Right lobe of liver (tissue), 6 donors: ENCODE data around the gene HOXA10. TPM values are rescaled to one million over a fixed set of nuclear protein-coding genes. Genes with fewer than 3 reads are reported as not detected.

ENCODE experiments used
- ATAC-seq, 4 donors: fragments of 200-7000 bp; cut with Tn5 transposase; one replicate each; pipeline ENCODE4 v1.9.1; 2020; ENCODE audit warnings: mild to moderate bottlenecking in 4 of 4, moderate library complexity in 4 of 4
- DNase-seq, 3 donors: peaks; one replicate each; pipeline ENCODE4 v3.0.0-alpha.2; 2020
- H3K27ac ChIP-seq, 3 donors: fragments of 200-600 bp; one replicate each; pipeline ENCODE4 v1.8.0; 2022
- H3K27me3 ChIP-seq, 2 donors: fragments of 200-600 bp; one replicate each; pipeline ENCODE4 v1.8.0; 2022
- H3K36me3 ChIP-seq, 4 donors: fragments of 200-600 bp; sonication (generic) in 1 of 4; one replicate each; pipeline versions ENCODE4 v1.5.1 to v1.8.0; 2017 to 2022; ENCODE audit warnings: control low read depth in 1 of 4
- H3K4me1 ChIP-seq, 4 donors: fragments of 200-600 bp; sonication (generic) in 1 of 4; one replicate each; pipeline versions ENCODE4 v1.5.1 to v1.8.0; 2017 to 2022; ENCODE audit warnings: control low read depth in 1 of 4
- H3K4me3 ChIP-seq, 3 donors: fragments of 200-600 bp; one replicate each; pipeline ENCODE4 v1.8.0; 2022
- H3K9me3 ChIP-seq, 4 donors: fragments of 200-600 bp; sonication (generic) in 1 of 4; one replicate each; pipeline versions ENCODE4 v1.5.1 to v1.8.0; 2017 to 2022; ENCODE audit warnings: control low read depth in 1 of 4
- CTCF ChIP-seq, 4 donors: fragments of 200-600 bp in 3 of 4; fragments of 450-650 bp in 1 of 4; IDR thresholded peaks; one replicate each; pipeline versions ENCODE4 v1.5.1 to v1.8.0; 2016 to 2022; ENCODE audit warnings: antibody characterized with exemption in 4 of 4, mild to moderate bottlenecking in 2 of 4
- POLR2A ChIP-seq: fragments of 450-650 bp; IDR thresholded peaks from one replicate; pipeline ENCODE4 v1.6.1; 2017; ENCODE audit warnings: antibody characterized with exemption, mild to moderate bottlenecking
- WGBS: methylation state at CpG from one replicate; pipeline ENCODE4 v1.1.6; 2018; ENCODE audit warnings: low coverage, low lambda C conversion rate; ENCODE audit not compliant: insufficient coverage; ENCODE audit errors: missing lambda C conversion rate; 5-methylcytosine and 5-hydroxymethylcytosine counted together
- intact Hi-C, 2 donors: fragments of 100-400 bp; cut with DNase I; formaldehyde crosslinking; loops; one replicate each; pipeline versions ENCODE4 v1.11.2 to v1.14.1; 2022
- total RNA-seq, 6 experiments: library from RNA; depleted of rRNA in 2 of 6; stranded (reverse); fragments of >200 nt in 2 of 6; fragmentation: NEBNext Ultra II Directional in 3 of 6; extraction: Animal tissue kit (Norgen Biotek cat#: 25700) in 3 of 6; gene quantifications; one replicate each; pipeline versions ENCODE4 v1.1.0 to v1.2.4, GENCODE V29; 2016 to 2023
- donor health status: DM: no; HTN: yes; CAD: no.
- donor health status: DM: no; HTN: no; CAD: no.
- donor health status: DM: no; HTN: no; CAD: no.
- donor health status: DM: no; HTN: yes; CAD: no.
- donor health status: DM: no; HTN: yes; CAD: no.

The HOXA10 gene
- total RNA-seq, 6 experiments from 2014 or later = not detected

DNA sequence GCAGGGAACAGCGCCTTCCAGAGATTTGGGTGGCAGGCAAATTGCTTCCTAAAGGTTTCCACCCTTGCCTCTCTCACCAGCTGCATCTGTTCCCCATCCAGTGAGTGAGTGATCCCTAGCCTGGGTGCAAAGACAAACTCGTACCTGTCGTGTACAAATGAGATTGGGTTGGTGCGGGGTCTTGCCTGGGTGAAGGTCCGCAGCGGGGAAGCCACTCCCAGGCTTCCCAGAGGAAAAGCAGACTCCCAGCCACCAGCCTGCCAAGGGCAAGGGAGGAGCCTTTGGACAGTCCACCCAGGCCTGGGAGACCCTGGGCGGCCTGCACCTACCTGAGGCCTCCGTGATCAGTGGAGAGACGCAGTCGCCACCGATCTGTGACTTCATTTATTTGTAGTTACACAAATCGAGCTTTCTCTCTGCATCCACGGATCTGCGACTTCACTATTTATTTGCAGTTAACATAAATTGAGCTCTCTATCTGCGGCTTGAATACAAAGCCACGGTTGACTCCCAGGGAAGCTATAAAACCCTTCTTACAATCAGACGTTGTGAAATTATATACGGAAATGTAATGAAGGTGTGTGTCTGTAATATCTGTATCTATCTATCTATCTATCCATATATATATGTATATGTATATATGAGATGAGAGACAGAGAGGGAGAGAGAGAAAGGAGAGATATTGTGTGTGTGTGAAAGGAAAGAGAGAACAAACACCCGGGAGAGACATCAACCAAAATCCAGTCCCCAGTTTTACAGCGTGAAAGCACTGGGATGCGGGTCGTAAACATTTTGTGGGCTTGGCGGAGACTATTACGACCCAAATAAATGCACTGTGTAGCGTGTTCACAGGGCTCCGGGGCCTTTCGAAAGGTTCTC is 14.6 kb downstream of the HOXA10 start:
- peaks cover 0 to 15% (median 6%) of the 10 kb centered on the region in 4 donors for H3K4me1 ChIP-seq
- no peak overlapping the region for H3K27ac ChIP-seq
- 30% methylated on average over 21 of the region's 27 CpGs for WGBS

GRCh38 chr7:27158436-27159265 is 15.5 kb downstream of the HOXA10 start:
- intact Hi-C loops = loop anchor here (5.0 to 10.0 kb wide), 2 partner anchors 481 to 784 kb away; no protein-coding TSS in a partner anchor
- peaks cover 27 to 48% of the 10 kb centered on the region in 2 donors for H3K27me3 ChIP-seq
- 7% methylated on average over 19 of the region's 35 CpGs for WGBS
- no peak overlapping the region for H3K4me3 ChIP-seq
- ATAC-seq (no peak), DNase-seq (no peak)
- no peaks in the 10 kb centered on the region for H3K36me3 ChIP-seq
- H3K4me1 ChIP-seq = peaks cover 0 to 15% (median 6%) of the 10 kb centered on the region in 4 donors
- no peaks in the 10 kb centered on the region for H3K9me3 ChIP-seq
- H3K27ac ChIP-seq = no peak overlapping the region
- TF ChIP-seq CTCF (IDR thresholded peaks at IDR 0.05) (no peak), POLR2A (no peak)

More for the DNA sequence above, 14.6 kb downstream of the HOXA10 start:
- ATAC-seq = no peak
- H3K4me3 ChIP-seq = no peak overlapping the region
- no peaks in the 10 kb centered on the region for H3K9me3 ChIP-seq
- DNase-seq = no peak
- intact Hi-C loops = loop anchor here (5.0 to 10.0 kb wide), 3 partner anchors 65 to 785 kb away; partner anchors contain the start of gene HOXA1 (in 1 of the 2)
- H3K36me3 ChIP-seq = no peaks in the 10 kb centered on the region
- H3K27me3 ChIP-seq = peaks cover 19 to 48% of the 10 kb centered on the region in 2 donors
- TF ChIP-seq POLR2A (no peak), CTCF (IDR thresholded peaks at IDR 0.05) (no peak)

DNA sequence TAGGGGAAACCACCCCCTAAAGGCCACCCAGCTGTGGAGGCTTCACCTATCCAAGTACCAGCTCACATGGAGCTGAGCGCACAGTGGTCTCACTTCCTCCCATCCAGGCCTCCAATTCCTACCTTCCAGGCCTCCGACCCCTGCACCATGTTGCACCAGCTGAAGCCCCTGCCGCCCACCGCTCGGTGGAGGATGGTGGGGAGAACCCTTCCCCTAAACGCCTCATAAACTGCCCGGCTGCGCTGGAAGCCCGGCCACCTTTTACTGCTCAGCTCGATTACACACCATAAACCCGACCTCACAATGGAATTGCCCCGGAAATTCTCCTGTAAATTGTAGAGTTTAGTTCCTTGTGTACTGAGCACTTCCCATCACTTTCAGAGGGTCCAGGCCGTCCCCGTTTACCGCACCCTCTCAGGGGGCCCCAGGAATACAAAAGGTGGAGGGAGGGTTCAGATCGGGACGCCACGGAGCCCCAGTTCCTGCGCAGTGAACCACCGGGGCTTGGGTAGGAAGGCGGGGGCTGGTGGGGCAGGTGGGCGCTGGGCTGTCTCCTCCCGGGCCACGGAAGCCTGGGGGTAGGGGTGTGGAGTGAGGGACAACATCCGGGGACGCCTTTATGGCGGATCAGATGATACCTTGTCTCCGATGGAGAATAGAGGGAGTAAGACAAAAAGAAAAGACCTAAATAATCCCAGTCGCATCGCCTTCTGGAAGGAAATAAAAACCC is 16.3 kb downstream of the HOXA10 start:
- ATAC-seq = no peak
- no peak for DNase-seq
- TF ChIP-seq POLR2A (no peak), CTCF (IDR thresholded peaks at IDR 0.05) (no peak)
- H3K4me3 ChIP-seq = no peak overlapping the region
- peaks cover 29 to 50% of the 10 kb centered on the region in 2 donors for H3K27me3 ChIP-seq
- 8% methylated on average over 25 of the region's 30 CpGs for WGBS
- peaks cover 0 to 15% (median 6%) of the 10 kb centered on the region in 4 donors for H3K4me1 ChIP-seq
- no peaks in the 10 kb centered on the region for H3K9me3 ChIP-seq
- H3K36me3 ChIP-seq = no peaks in the 10 kb centered on the region
- no peak overlapping the region for H3K27ac ChIP-seq
- intact Hi-C loops = loop anchor here (5.0 to 10.0 kb wide), 2 partner anchors 481 to 783 kb away; no protein-coding TSS in a partner anchor
